ENCODE results near the gene GBX1. TPM values are rescaled to one million over a fixed set of nuclear protein-coding genes. Genes with fewer than 3 reads are reported as not detected.
A peak's percentile ranks its signal among the peaks of the same experiment; 100 is the strongest.

Gene GBX1
- total RNA-seq (not detected in 2 replicates), polyA plus RNA-seq (not detected in 2 replicates), polyA minus RNA-seq (ENCODE audit: low replicate concordance) (not detected in 2 replicates)
- not detected in 2 replicates for polyA plus RNA-seq (2012)

- H3K4me1 ChIP-seq (ENCODE audit: control insufficient read depth, extremely low read depth, insufficient read depth, low read length) = no peaks in the 10 kb centered on the region
- H3K9me3 ChIP-seq (ENCODE audit: control insufficient read depth, insufficient read depth, low read depth, low read length) = no peaks in the 10 kb centered on the region
- H3K36me3 ChIP-seq (ENCODE audit: control insufficient read depth, insufficient read depth, low read length) = no peaks in the 10 kb centered on the region
- TF ChIP-seq CTCF (conservative IDR thresholded peaks at IDR 0.05 in 1 of 2, IDR thresholded peaks at IDR 0.05 in 1 of 2; ENCODE audit: low read depth in 1 of 2, low read length in 2 of 2) (no peak), EZH2 (IDR thresholded peaks at IDR 0.05; ENCODE audit: low read length, missing control alignments) (peak; percentile 89)
- H3K27me3 ChIP-seq (ENCODE audit: control insufficient read depth, insufficient read depth, low read length) = peaks cover 55% of the 10 kb centered on the region
- H2AFZ ChIP-seq (ENCODE audit: low read length) = no peak within 1 kb of the TSS
- no peak within 1 kb of the TSS for H3K27ac ChIP-seq (ENCODE audit: insufficient read depth, low read length)
- no peaks in the 10 kb centered on the region for H4K20me1 ChIP-seq (ENCODE audit: control insufficient read depth, extremely low read depth, insufficient read depth, low read length)
- H3K4me2 ChIP-seq (ENCODE audit: extremely low read depth, insufficient read depth, low read length) = peak within 1 kb of the TSS; percentile 54
- no peak within 1 kb of the TSS for H3K9ac ChIP-seq (ENCODE audit: insufficient read depth, low read length)
- peak; percentile 25 to 26 for DNase-seq (ENCODE audit: low read depth in 2 of 2)
- peak within 1 kb of the TSS in 1 of 4 experiments; percentile 20 for H3K4me3 ChIP-seq (replicated peaks in 1 of 4; ENCODE audit: control extremely low read depth in 1 of 4, insufficient read depth in 1 of 4, low read depth in 3 of 4, low read length in 4 of 4)
- H3K79me2 ChIP-seq (ENCODE audit: control insufficient read depth, insufficient read depth, low read length) = no peaks in the 10 kb centered on the region
Observed at GRCh38 chr7:151167197-151167961, at the start of gene GBX1. GBX1 (minus strand) TSS chr7:151167694; CDS start chr7:151167548, 146 bp downstream.

- Histone ChIP-seq H3K4me1 (ENCODE audit: control insufficient read depth, extremely low read depth, insufficient read depth, low read length) (no peaks in the 10 kb centered on the region), H3K4me3 (replicated peaks in 1 of 4; ENCODE audit: control extremely low read depth in 1 of 4, insufficient read depth in 1 of 4, low read depth in 3 of 4, low read length in 4 of 4) (no peak overlapping the region), H3K27ac (ENCODE audit: insufficient read depth, low read length) (no peak overlapping the region), H3K4me2 (ENCODE audit: extremely low read depth, insufficient read depth, low read length) (no peak overlapping the region), H3K9ac (ENCODE audit: insufficient read depth, low read length) (no peak overlapping the region), H3K27me3 (ENCODE audit: control insufficient read depth, insufficient read depth, low read length) (no peaks in the 10 kb centered on the region), H3K9me3 (ENCODE audit: control insufficient read depth, insufficient read depth, low read depth, low read length) (no peaks in the 10 kb centered on the region), H3K36me3 (ENCODE audit: control insufficient read depth, insufficient read depth, low read length) (peaks cover 19% of the 10 kb centered on the region), H4K20me1 (ENCODE audit: control insufficient read depth, extremely low read depth, insufficient read depth, low read length) (no peaks in the 10 kb centered on the region), H3K79me2 (ENCODE audit: control insufficient read depth, insufficient read depth, low read length) (no peaks in the 10 kb centered on the region), H2AFZ (ENCODE audit: low read length) (no peak overlapping the region)
- DNase-seq (ENCODE audit: low read depth in 2 of 2) = no peak
- TF ChIP-seq EZH2 (IDR thresholded peaks at IDR 0.05; ENCODE audit: low read length, missing control alignments) = no peak
- TF ChIP-seq CTCF (conservative IDR thresholded peaks at IDR 0.05 in 1 of 2, IDR thresholded peaks at IDR 0.05 in 1 of 2; ENCODE audit: low read depth in 1 of 2, low read length in 2 of 2) = no peak
Observed at GRCh38 chr7:151215396-151215795, 47.9 kb upstream of the GBX1 start.

- Histone ChIP-seq H3K27me3 (ENCODE audit: control insufficient read depth, insufficient read depth, low read length) (no peaks in the 10 kb centered on the region), H3K4me1 (ENCODE audit: control insufficient read depth, extremely low read depth, insufficient read depth, low read length) (no peaks in the 10 kb centered on the region), H3K4me2 (ENCODE audit: extremely low read depth, insufficient read depth, low read length) (no peak overlapping the region), H2AFZ (ENCODE audit: low read length) (no peak overlapping the region), H3K4me3 (replicated peaks in 1 of 4; ENCODE audit: control extremely low read depth in 1 of 4, insufficient read depth in 1 of 4, low read depth in 3 of 4, low read length in 4 of 4) (no peak overlapping the region), H3K36me3 (ENCODE audit: control insufficient read depth, insufficient read depth, low read length) (peaks cover 18% of the 10 kb centered on the region), H3K79me2 (ENCODE audit: control insufficient read depth, insufficient read depth, low read length) (no peaks in the 10 kb centered on the region), H3K9ac (ENCODE audit: insufficient read depth, low read length) (no peak overlapping the region), H3K9me3 (ENCODE audit: control insufficient read depth, insufficient read depth, low read depth, low read length) (no peaks in the 10 kb centered on the region), H4K20me1 (ENCODE audit: control insufficient read depth, extremely low read depth, insufficient read depth, low read length) (no peaks in the 10 kb centered on the region), H3K27ac (ENCODE audit: insufficient read depth, low read length) (no peak overlapping the region)
- DNase-seq (ENCODE audit: low read depth in 2 of 2) = no peak
- no peak for TF ChIP-seq CTCF (conservative IDR thresholded peaks at IDR 0.05 in 1 of 2, IDR thresholded peaks at IDR 0.05 in 1 of 2; ENCODE audit: low read depth in 1 of 2, low read length in 2 of 2)
Observed at GRCh38 chr7:151213826-151214225, 46.3 kb upstream of the GBX1 start.

Data from fibroblast of lung (primary cell).